HG03045 (cell line): ENCODE results near the gene COG1.

Source experiments
- ATAC-seq: cut with Tn5 transposase; IDR thresholded peaks from one replicate; pipeline ENCODE4 v1.9.1; 2021; ENCODE audit warnings: mild to moderate bottlenecking, moderate library complexity; ENCODE audit not compliant: unreplicated experiment

The COG1 gene

DNA sequence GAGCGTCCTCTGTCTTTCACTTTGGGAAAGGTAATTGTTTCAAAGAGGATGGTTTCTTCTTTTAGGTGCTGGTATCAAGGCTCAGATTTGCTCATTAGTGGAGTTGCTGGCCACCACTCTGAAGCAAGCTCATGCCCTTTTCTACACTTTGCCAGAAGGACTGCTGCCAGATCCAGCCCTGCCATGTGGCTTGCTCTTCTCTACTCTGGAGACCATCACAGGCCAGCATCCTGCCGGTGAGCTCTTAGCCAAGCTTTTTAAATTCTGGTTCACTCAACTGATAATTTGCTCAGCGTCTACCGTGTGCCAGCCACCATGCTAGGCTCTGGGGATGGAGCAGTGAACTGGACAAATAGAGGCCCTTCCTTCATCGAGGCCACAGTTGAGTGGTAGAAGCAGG lies 4.3 kb downstream of the COG1 start:
- no peak for ATAC-seq

DNA sequence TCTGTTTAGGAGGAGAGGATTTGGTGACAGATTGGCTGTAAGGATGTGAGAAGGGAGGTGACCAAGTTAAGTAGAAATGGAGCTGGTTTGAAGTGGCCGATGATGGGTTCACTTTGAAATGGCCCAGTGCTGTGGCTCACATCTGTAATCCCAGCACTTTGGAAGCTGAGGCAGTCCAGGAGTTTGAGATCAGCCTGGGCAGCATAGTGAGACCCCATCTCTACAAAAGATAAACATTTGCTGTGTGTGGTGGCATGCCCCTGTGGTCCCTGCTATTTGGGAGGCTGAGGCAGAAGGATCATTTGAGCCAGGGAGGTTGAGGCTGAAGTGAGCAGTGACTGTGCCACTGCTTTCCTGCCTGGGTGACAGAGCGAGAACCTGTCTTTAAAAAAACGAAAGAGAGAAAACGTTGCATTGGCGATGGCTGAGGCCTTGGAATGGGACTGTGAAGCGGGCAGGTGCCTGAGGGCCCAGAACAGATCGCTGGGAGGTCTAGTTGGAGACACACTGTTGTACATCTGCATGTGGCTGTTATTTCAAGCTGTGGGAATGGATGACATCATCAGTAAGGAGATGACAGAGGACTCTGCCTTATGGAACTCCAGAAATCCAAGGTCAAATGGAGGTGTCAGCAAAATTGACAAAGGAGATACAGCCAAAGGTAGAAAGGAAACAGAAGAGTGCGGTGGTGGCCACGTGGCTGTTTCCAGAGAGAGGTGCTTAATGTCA lies 5.5 kb downstream of the COG1 start:
- ATAC-seq = no peak

DNA sequence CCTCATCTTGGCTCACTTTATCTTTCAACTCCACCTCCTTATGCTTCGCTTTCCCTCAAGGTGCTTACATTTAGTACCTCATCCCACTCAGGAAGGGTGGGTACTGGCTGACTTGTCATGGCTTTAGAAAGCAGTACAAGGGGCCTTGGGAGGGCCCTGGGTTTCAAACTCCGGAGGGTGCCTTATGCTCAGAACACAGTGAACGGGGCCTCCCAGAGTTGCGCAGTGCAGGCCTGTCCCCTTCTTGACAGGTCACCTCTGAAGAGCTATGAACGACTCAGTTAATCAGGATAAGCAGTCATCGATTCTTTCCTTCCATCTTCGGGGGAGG lies 6.0 kb downstream of the COG1 start:
- no peak for ATAC-seq

DNA sequence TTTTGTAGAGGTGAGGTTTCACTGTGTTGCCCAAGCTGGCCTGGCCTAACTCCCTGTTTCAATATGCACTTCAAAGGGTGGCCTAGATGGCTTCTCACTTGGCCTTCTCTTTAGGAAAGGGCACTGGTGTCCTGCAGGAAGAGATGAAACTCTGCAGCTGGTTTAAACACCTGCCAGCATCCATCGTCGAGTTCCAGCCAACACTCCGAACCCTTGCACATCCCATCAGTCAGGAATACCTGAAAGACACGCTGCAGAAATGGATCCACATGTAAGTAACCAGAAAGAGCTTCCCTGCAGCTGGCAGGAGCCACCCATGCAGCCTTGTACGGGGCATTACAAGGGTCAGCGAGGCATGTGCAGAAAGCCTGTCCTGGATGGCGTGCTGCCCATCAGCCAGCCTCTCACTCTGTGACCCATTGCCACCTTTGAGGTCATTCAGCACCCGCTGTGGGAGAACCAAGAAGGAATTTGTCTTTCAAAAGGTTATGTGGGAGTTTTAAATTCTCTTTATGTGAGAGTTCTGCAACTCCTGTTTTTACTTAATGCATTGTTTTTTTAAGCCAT lies 7.0 kb downstream of the COG1 start:
- ATAC-seq = no peak

DNA sequence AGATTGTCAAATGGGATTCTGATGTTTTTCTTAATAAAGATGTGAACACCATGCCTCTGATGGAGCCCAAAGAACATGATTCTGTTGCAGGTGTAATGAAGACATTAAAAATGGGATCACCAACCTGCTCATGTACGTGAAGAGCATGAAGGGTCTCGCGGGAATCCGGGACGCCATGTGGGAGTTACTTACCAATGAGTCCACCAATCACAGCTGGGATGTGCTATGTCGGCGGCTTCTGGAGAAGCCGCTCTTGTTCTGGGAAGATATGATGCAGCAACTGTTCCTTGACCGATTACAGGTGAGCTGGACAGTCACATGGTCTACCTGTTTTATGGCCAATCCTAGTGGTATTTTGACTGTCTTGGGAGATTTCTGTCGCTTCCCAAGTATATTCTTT lies 7.6 kb downstream of the COG1 start:
- no peak for ATAC-seq

DNA sequence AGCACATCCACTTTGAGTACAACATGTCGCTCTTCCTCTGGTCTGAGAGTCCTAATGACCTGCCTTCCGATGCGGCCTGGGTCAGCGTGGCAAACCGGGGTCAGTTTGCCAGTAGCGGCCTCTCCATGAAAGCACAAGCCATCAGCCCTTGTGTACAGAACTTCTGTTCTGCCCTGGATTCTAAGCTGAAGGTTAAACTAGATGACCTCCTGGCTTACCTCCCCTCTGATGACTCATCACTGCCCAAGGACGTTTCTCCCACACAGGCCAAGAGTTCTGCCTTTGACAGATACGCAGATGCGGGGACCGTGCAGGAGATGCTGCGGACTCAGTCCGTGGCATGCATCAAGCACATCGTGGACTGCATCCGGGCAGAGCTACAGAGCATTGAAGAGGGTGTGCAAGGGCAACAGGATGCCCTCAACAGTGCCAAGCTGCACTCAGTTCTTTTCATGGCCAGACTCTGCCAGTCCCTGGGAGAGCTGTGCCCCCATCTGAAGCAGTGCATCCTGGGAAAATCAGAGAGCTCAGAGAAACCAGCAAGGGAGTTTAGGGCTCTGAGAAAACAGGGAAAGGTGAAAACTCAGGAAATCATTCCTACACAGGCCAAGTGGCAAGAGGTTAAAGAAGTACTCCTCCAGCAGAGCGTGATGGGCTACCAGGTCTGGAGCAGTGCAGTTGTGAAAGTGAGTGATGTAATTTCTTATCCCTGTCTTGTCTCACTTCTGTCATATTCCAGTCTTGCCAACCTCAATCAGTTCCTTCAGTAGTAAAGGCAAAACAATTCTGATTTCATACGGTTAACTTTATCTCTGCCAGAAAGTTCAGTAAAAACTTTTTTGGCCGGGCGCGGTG lies 8.6 kb downstream of the COG1 start:
- no peak for ATAC-seq

DNA sequence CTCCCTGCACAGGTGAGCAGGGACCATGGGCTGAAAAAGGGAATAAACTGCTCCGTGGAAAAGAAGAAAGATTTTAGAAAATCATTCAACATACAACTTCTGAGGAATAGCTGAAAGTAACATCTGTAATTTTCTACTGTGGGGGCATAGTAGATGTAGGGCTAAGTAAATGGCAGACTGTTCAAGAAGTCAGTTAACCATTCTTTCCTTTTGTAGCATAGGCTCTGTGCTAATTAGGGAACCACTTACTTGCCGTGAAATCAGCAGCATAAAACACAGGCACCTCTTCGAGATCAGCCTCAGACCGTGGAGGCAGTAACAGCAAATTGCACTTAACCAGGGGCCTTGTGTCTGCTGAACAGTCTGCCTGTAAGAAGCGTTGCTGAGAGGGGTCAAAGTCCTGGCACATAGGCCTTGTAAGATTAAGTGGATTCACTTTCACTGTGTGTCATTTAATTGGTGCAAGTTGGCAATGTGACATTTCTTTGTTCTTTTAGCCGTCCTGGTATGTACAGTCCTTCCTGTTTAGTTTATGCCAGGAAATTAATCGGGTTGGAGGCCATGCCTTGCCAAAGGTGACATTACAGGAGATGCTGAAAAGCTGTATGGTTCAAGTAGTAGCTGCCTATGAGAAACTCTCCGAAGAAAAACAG lies 10.4 kb downstream of the COG1 start:
- ATAC-seq = no peak

DNA sequence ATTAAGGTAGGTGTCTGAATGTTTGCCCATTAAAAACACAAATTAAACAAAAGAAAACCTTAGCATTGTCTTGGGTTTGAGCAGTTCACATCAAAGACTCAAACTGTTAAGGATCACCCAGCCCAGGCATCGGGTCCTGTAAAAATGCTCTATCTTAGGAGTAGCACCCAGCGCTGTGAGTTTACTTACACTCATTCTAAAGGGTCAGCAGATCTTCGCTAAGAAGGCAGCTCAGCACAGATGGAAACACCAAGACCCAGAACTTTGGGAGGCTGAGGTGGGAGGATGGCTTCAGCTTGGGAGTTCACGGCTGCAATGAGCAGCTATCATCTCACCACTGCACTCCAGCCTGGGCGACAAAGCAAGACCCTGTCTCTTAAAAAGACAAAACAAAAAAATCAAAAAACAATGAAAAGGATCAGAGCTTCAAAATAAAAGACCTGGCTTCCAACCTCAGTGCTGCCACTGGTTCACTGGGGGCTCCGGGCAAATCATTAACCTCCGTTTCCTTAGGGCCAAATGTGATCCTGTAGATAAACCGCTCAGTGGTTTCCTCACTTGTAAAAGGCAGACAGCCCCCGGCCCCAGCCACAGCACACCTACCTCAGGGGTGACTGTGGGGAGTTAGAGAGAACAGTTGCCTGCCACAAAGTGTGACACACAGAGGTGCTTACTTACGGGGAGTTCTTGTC lies 11.1 kb downstream of the COG1 start:
- no peak for ATAC-seq

DNA sequence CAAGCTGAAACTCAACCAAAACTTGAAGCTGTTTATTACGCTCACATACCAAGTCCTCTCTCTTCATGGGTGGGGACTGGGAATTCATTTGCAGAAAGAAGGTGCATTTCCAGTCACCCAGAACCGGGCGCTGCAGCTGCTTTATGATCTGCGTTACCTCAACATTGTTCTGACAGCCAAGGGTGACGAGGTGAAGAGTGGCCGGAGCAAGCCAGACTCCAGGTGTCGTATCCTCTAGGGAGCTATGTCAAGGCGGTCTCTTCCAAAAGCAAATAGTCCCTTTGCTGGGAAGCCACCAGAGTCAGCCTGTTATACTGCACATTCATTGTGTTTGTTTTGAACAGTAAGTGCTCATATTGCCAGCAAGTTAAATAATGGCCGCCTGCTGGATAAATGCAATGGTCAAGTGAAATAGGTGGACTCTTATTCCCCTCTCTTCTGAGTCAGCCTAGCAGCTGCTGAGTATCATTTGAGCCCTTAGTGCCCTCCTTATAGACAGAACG lies 12.7 kb downstream of the COG1 start:
- no peak for ATAC-seq

DNA sequence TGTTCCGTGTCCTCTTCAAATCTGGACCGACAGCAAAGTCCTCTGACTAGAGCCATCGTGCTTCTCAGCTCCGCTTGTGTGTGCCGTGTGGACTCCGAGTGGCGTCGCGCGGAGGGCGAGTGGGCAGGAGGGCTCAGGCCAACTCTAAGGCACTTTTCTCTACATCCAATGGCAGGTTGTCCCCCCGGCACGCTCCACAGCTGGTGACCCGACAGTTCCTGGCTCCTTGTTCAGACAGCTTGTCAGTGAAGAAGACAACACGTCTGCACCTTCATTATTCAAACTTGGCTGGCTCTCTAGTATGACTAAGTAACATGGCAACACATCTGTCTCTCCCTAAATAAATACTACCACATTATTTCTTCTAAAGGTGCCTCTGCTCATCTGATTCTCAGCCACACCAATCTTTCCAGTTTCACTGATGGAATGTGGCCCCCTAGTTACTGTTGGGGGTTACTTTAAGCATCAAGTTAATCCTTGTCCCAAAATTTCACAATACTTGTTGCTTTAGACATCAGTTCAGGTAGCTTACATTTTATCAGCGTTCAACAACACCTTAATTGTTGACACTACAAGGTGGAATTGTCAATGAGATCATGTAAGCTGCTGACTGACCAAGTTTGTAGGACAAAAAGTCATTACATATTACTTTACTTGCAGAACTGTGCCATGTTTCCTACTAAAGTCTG lies 15.4 kb downstream of the COG1 start:
- ATAC-seq = no peak

DNA sequence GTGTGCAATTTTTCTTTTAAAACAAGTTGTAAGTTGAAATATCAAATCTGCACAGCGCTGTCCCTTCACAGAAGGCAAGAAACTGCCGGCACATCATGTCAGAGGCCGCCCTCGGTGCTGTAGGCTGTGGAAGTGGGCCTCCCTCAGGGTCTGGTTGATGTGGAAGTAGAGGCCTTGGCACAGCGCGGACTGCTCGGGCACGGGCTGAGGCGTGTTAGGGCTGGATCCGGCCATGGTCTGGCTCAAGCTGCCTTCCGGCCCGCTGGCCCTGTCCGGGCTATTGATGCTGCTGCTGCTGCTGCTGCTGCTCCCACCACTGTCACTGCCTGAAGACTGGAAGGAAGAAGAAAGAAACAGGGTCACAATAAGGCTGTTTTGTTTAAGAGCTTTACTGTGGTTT lies 16.6 kb downstream of the COG1 start:
- ATAC-seq = no peak

DNA sequence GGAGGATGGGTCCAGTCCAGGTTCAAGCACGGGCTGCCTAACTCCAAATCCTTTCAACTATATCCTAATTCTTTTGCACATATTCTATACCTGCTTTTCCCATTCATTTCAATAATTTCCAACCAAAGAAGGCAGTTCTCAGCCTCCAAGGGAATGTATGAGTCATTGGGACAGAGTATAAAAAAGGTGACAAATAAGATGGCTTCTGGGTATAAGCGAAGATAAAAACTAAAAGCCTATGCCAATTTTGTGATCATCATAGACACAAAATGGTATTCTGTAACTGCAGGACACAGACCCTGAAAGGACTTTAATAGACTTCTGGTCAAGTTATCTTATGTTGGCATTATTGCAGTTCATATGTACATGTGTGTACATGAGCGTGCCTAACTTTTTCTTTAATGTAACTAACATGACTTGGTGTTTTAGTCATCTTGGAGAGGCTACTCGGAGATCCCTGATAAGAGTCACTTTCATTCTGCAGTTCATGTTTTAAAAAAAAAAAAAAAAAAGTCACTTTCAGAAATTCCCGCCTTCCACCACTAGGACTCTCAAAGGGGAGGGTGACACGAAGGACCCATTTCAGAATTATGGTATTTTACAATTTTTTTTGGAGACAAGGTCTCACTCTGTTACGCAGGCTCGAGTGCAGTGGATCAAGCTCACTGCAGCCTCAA lies 17.3 kb downstream of the COG1 start:
- ATAC-seq = no peak

DNA sequence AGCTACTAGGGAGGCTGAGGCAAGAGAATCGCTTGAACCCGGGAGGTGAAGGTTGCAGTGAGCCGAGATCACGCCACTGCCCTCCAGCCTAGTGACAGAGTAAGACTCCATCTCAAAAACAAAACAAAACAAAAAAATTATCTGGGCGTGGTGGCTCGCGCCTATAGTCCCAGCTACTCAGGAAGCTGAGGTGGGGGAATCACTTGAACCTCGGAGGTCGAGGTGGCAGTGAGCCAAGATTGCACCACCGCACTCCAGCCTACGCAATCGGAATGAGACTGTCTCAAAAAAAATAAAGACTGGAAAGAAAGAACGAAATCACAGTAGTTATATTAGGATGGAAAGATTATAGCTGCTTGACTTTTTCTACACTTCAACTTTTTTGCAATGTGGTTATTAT lies 18.9 kb downstream of the COG1 start:
- no peak for ATAC-seq

DNA sequence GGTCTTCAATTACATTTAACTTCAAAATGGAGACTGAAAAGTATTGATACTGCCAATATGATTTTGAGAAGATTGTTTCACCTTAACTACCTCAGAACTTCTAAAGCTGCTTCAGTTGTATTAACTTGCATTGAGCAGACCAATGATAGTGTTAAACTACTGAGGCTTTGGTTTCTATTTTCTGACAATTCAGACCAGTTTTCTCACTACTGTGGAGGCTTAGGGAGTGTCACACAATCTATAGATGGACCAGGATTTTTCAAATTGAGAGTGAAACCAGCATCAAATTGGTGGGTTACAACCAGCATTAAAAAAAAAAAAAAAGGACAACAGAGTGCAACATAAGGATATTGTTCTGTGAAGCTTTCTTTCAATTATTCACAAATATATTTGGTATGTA lies 21.2 kb downstream of the COG1 start:
- no peak for ATAC-seq

DNA sequence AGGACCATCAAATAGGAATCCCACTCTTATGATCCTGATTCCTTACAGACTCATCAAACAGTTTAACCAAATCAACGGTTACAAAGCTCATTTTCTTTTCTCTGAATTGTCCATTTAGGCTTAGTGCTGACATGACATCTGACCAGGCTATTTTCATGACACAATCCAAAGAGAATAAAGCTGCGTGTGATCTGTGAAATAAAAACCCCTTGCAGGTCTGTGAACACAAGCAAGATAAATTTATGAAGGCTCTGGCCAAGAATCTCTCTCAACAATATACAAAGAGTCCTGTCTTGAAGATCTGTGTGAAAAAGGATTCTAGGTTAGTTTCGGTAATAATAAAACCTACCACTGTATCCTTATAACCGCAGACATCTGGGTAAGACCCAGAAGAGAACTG lies 22.0 kb downstream of the COG1 start:
- ATAC-seq = no peak

DNA sequence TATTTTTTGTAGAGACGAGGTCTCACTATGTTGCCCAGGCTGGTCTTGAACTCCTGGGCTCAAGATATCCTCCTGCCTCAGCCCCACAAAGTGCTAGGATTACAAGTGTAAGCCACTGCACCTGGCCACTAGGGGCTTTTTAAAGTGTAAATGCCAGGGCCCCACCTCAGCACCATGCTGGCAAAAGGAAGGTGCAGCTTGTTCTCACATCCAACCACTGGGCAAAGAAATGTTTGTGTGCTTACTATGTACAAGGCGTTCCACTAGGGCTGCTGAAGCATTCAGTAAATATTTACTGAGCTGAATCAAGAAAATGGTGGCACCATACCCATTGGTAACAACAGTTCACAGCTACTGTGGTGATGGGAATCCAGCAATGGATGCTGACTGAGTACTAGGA lies 22.6 kb downstream of the COG1 start:
- no peak for ATAC-seq

DNA sequence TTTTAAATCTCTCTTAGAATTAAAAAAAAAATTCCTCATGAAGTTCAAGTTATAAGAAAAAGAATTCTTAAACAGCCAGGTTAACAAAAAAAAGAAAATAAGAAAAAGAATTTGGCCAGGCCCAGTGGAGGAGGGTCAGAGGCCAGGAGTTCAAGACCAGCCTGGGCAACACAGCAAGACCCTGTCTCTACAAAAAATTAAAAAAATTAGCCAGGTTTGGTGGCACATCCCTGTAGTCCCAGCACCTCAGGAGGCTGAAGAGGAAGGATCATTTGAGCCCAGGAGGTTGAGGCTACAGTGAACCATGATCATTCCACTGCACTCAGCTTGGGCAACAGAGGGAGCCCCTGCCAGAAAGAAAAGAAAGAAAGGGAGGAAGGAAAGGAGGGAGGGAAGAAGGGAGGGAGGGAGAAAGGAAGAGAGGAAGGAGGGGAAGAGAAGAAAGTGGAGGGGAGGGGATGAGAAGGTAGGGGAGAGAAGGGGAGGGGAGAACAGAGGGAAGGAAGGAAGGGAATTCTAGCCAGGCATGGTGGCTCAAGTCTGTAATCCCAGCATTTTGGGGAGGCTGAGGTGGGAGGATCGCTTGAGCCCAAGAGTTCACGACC lies 30.9 kb downstream of the COG1 start:
- no peak for ATAC-seq

DNA sequence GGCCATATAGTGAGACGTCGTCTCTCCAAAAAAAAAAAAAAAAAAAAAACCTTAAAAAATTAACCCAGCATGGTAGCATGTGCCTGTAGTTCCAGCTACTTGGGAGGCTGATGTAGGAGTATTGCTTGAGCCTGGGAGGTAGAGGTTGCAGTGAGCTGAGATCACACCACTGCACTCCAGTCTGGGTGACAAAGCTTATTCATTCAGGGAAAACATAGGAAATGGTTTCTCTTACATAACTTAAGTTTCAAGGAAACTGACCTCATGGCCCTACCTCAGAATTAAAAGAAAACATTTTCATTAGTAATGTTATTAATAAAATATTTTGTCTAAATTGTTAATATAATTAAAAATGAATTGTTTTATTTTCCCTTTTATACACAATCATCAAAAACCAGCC lies 31.4 kb downstream of the COG1 start:
- ATAC-seq = no peak

DNA sequence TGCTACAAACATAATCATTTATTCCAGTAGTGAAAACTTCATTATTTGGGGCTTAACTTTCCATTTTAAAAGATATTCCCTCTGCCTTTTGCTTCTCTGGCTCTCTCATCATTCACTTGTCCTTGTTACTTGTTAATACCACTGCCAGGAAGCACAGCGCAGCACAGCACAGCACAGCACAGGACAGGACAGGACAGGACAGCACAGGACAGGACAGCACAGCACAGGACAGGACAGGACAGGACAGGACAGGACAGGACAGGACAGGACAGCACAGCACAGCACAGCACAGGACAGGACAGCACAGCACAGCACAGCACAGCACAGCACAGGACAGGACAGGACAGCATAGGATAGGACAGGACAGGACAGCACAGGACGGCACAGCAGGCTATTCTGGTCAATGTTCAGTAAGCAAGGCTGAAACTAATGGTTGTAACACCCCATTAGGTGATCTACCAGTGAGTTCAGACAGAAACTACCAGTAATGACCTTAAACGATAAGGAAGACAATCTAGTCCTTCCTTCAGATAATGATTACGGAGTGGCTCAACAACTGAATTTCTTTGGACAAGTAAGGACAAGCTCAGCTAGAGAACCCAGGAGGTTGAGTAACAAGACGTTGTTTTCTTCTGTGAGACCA lies 31.9 kb downstream of the COG1 start:
- ATAC-seq = no peak
